GM19397 (cell line): Measurements from ENCODE around the gene SLC38A2.

Experiments used
- ATAC-seq: cut with Tn5 transposase; IDR thresholded peaks from one replicate; pipeline ENCODE4 v1.9.1; 2021; ENCODE audit warnings: mild to moderate bottlenecking, moderate library complexity; ENCODE audit not compliant: unreplicated experiment

SLC38A2 gene

DNA sequence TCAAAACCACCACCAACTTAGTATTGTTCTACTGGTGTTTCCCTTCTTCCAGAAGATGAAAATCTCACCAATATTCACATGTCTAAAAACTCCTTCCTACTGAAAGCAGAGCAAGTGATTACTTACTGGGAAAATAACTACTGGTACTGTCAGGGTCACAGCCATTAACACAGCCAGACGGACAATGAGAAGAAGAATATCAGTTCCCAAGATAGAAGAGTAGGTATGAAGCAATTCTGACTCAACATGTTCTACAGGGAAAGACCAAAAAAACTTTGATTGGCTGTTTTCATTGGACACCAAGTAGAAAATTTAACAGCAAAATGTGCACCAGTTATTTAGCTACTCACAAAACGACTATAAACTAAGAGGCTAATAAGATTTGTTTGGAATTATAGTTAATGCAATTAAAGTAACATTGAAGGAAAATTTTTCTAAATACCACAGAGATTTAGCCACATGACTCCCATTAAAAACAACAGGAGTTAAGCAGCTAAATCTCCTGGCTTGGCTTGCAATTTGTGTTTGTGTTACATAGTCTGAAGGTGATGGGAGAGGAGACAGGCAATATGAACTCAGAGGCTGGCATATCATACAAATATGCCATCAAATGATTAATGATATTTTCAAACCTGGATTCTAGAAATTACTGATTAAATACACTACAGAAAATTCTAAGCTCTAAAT is 9.5 kb downstream of the SLC38A2 start:
- ATAC-seq, result no peak

DNA sequence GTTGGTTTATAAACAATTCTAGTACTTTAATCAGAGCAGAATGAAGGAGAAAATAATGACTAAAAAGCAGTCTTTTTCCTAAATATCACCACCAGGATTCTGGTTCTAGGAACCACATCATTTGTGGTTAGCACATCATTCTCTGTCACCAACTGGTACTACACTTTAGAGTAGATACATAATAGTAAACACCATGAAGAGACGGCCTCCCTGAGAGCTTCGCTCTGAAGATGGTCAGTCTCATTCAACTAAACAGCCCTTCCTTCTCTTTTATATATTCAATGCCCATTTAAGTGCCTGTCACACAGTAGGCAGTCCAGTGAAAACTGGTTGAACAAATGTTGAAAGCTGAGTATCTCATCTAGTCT is 10.9 kb downstream of the SLC38A2 start:
- no peak for ATAC-seq

DNA sequence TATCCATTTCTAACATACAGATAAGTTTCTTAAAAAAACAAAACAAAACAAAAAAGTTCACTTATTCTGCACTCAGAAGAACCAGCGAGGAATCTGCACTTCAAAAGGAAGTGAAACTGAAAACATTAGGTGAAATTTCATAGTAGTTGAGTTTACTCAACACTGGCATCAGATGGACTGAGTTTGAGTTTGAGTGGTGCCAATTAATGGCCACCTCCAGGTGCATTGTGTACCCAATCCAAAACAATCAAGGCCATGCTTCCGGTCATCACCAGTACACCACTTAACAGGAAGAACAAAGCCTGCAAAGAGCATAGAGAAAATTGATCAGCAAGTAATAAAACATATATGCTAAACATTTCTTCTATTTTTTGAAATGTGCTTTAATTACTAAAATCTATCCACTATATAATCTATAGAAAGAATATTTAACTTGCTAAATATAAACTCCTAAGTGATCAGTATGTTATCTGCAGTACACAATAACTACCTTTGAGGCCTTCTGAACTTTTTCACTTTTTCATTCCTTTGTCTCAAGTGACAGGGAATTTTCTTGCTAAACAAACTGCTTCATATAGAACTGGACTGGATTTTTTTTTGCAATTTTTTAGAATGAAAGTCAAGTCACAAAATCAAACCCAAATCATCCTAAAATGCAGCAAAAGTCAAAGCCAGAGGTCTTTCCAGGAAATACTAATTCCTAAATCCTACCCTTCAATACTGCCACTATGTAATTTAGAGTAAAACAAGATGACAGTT is 11.5 kb downstream of the SLC38A2 start:
- peak; percentile 53 for ATAC-seq

- no peak for ATAC-seq
Observed at GRCh38 chr12:46360370-46360769, 12.2 kb downstream of the SLC38A2 start.

GRCh38 chr12:46359667-46360280 is 12.8 kb downstream of the SLC38A2 start:
- no peak for ATAC-seq

DNA sequence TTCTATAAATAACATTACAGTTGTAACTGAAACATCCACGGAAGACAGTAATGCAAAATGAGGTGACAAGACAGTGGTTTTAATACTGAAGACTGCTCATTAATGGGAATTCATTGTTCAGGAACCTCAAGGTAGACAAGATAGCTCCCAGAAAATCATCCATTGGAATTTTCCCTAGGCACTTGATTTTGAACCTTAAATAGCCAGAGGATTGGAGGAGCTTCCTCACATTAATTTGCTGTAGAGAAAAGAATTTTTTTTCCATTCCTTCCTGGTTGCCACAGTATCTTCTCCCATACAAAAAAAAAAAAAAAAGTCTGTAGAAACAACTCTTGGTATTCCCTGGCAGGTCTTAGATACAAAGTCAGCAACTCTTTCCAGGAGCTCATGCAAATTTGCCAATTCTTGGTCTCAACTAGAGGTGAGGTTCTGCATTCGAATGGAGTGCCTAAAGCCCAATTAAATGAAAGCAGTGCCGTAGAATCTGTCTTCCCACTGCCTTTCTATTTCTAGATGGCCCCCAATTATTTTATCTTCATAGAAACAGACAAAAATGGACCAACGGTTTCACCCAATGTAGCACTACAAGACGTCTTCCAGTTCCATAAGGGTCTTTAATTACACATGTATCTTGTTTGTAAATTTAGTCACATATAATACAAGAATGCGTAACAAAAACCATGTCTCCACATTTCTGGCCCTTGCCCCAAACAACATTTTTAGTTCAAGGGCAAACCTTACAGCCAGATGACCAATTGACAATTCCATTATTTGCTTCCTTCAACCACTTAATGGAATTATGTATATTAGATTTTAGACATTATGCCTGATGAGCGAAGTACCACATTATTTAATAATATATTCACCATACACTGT is 13.5 kb downstream of the SLC38A2 start:
- no peak for ATAC-seq

GRCh38 chr12:46358325-46358700 is 14.3 kb downstream of the SLC38A2 start:
- ATAC-seq, result no peak

DNA sequence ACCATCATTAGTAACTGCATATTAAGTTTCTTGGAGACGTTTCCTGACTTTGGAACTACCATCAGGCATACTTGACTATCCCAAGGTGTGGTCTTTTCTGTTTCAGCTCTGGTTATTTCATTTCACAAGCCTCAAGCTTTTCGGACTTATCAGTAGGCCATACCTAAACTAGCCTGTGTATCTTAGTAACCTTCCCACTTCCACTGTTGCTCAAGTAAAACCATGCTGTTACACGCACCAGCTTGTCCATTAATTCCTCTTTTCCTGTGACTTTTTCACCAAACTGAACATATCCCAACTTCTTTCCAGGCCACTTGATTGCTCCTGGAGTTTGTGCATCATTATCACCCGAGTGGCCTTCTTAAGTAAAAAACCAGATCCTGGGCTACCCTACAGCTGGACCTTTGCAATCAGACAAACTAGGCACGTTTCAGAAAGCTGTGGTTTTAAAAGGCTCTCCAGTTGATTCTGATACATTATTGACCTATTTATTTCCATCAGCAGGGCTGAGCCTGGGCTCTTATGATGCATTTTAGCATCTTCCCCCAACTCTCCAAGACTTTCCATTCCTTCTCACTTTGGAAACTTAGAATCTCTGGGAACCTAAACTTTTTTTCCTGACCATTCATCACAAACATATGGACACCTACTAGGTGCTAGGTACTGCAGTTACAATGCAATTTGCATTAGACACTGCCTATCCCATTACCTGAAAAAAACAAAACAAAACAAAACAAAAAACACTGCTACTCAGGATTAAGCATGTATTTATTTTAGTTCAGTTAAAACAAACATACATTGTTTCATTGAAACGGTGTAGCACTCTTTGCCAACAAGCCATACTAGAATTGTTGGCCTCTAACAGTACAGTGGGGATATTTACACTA is 14.9 kb downstream of the SLC38A2 start:
- no peak for ATAC-seq

GRCh38 chr12:46356655-46357437 is 15.7 kb downstream of the SLC38A2 start:
- no peak for ATAC-seq

GRCh38 chr12:46354802-46355199 is 17.8 kb downstream of the SLC38A2 start:
- ATAC-seq, result no peak

- no peak for ATAC-seq
Observed at GRCh38 chr12:46354111-46354801, 18.3 kb downstream of the SLC38A2 start.

DNA sequence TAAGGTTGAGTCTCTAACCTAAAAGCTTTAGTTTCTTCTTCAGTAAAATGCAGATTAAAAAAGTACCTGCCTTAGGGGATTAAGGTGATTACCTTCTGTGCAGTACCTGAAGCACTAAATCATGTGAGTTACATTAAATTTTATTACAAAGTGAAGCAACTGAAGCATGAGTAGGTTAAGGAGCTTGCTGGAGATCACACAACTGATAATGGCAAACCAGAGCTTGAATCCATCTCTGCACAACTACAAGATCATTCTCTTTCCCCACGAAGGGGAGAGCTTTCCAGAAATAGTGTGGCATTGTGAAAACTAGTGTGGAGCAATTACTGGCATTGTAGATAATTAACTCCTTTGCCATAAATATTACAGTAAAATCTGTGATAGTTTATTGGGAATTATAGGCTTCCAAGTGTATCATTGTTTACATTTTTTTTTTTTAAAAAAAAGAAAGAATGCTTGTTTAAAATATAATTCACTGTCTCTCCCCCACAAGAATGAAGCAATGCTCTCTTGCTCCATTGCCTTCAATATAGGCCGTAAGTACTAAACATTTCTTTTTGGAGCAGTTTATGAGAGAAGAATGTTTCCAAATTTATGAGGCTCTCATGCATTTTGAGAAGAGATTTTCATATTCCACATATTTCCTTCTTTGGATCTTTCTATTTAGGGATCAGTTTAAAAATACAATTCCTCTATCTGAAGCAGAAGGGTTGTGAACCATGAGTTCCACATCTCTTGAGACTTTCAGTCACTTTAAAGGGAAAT is 20.5 kb downstream of the SLC38A2 start:
- no peak for ATAC-seq

DNA sequence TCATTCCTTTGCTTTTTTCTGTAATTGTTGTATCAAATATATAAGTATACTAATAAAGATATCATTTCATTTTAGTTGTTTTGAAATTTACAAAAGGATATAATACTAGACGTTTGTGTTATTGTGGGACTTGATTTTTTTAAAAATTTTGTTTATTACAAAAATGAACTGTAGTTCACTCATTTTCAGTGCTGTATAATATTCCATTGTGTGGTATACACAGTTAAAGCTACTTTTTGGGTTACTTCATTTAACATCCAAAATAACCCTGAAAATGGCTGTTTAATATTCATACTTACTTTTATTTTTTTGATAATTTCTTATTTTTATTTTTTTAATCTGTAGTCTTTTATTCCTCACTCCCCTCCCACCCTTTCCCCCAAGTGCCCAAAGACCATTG is 21.4 kb downstream of the SLC38A2 start:
- no peak for ATAC-seq

DNA sequence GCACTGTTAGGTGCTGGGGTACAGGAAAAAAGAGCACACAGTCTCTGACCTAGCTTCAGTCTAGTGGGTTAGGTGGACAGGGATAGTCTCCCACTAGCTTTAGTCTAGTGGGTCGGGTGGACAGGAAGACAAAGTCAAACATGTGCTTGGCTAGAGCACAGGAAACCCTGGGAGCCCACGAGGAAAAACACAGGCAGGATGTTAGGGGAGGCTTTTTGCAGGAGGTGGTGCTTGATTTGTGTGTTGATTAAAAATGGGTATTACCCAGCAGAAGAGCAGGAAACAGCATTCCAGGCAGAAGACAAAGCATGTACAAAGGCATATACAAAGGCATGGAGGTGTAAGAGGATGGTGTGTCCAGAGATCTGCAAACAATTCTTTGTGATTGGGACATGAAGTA is 23.3 kb downstream of the SLC38A2 start:
- no peak for ATAC-seq

- ATAC-seq, result no peak
Observed at GRCh38 chr12:46343118-46343852, 29.3 kb downstream of the SLC38A2 start.

DNA sequence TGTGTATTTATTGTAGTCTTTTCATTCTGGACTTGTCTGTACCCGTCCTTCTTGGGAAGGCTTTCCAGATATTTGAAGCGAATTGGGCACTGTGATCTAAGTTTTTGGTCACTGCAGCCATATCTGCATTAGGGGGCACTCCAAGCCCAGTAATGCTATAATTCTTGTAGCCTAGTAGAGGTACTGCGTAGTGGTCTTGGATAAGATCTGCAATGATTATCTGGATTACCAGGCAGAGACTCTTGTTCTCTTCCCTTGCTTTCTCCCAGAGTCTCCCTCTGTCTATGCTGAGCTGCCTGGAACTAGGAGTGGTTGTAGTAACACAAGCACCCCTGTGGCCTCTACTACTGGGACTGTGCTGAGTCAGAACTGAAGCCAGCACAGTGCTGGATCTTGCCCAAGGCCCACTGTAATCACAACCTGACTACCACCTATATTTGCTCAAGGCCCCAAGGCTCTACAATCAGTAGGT is 30.0 kb downstream of the SLC38A2 start:
- no peak for ATAC-seq

DNA sequence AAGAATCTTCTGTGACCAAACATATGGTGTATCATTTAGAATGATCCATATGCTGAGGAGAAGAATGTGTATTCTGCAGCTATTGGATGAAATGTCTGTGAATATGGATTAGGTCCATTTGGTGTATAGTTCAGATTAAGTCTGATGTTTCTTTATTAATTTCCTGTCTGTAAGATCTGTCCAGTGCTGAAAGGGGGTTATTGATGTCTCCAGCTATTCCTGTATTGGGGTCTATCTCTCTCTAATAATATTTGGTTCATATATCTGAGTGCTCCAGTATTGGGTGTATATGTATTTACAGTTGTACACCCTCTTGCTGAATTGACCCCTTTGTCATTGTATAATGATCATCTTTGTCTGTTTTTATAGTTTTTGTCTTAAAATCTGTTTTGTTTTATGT is 33.5 kb downstream of the SLC38A2 start:
- no peak for ATAC-seq
